GM12873 (cell line): ENCODE data around the gene GYS1.

Experiments
- CTCF ChIP-seq: IDR thresholded peaks from 2 replicates; pipeline ENCODE4 v1.5.1; 2012; ENCODE audit warnings: low read depth, mild to moderate bottlenecking, moderate library complexity, low read length, control low read depth; ENCODE audit not compliant: insufficient read depth; ENCODE audit errors: missing control alignments

The GYS1 gene

DNA sequence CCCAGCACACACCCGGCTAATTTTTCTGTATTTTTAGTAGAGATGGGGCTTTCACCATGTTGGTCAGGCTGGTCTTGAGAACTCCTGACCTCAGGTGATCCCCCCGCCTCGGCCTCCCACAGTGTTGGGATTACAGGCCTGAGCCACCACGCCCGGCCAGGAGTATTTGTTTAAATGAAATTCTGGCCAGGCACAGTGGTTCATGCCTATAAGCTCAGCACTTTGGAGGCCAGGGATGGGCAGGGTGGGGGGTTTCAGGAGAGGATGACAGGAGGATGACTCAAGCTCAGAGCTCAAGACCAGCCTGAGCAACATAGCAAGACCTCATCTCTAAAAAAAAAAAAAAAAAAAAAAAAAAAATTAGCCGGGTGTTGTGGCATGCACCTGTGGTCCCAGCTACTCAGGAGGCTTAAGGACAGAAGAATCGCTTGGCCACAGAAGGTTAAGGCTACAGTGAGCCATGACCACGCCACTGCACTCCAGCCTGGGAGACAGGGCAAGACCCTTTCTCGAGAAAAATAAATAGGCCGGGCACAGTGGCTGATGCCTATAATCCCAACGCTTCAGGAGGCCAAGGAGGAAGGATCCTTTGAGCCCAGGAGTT is 67.8 kb downstream of the GYS1 start:
- TF ChIP-seq CTCF = no peak

- TF ChIP-seq CTCF = no peak
Observed at GRCh38 chr19:48922548-48923490, 70.3 kb downstream of the GYS1 start.

GRCh38 chr19:48921721-48922500 is 71.2 kb downstream of the GYS1 start:
- no peak for TF ChIP-seq CTCF

DNA sequence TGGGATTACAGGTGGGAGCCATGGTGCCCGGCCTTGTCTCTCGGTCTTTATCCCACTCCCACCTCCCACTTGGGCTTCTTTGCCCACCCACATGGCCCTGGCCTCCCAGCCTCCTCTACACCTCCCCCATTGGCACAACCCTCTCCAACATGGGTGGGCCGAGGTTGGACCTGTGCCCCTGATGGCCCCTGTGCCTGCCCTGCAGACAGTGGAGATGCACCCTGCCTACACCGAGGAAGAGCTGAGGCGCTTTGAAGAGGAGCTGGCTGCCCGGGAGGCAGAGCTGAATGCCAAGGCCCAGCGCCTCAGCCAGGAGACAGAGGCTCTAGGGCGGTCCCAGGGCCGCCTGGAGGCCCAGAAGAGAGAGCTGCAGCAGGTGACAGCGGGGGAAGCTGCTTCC is 72.2 kb downstream of the GYS1 start:
- TF ChIP-seq CTCF = no peak

GRCh38 chr19:48918801-48919247 is 74.3 kb downstream of the GYS1 start:
- no peak for TF ChIP-seq CTCF
